Activated CD4-positive, alpha-beta T cell treated with anti-CD3 and anti-CD28 coated beads for 4 hours (primary cell): ENCODE measurements around the gene XPR1.
"Not testable (repeated sequence)": the region's sequence is repeated elsewhere in the genome, so short reads cannot be mapped to it uniquely, and the experiment has no call there.

ENCODE experiments used
- DNase-seq, 2 donors: peaks; one replicate each; pipeline ENCODE4 v3.0.0-alpha.2; 2020

The XPR1 gene

DNA sequence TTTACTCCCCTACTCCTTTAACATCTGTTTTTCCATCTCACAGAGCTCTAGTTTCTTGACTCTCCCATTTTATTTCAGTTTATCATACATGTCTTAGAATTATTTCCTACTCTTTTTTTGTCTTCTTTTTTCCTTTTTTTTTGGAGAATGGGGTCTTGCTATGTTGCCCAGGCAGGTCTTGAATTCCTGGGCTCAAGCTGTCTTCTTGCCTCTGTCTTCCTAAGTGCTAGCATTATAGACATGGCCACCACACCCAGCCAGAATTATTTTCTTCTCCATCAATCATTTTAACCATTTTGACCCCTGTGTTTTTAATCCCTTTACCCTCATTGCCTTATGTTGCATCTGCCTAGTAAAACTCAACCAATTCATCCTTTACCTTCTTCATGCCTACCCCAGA is 157.6 kb downstream of the XPR1 start:
- DNase-seq = no peak

DNA sequence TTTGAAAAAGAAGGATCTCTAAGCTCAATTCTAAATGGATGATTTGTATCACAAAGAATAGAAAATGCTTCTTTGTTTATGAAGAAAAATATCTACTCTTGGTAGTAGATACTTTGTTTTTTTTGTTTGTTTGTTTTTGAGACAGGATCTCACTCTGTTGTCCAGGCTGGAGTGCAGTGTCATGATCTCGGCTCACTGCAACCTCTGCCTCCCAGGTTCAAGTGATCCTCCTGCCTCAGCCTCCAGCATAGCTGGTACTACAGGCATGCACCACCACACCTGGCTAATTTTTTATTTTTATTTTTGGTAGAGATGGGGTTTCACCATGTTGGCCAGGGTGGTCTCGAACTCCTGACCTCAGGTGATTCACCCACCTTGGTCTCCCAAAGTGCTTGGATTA is 159.3 kb downstream of the XPR1 start:
- not testable (repeated sequence) for DNase-seq

DNA sequence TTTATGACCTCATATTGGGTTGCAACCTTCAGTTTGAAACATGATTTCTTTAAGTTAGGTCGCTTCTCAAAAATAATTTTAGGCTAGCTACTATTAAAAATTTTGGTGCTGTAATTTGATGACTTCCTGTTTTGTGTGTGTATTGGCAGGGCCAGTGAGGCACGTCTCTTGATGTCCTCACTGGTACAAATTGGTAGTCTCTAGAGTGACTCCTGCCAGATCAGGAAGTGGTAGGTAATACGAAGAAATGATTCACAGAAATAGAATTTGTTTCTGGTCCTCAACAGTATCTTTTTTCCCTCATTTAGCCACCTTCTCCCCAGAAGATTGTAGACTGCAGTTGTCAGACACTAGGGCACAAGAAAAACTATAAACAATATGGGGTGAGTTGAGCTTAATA is 160.0 kb downstream of the XPR1 start:
- no peak for DNase-seq

DNA sequence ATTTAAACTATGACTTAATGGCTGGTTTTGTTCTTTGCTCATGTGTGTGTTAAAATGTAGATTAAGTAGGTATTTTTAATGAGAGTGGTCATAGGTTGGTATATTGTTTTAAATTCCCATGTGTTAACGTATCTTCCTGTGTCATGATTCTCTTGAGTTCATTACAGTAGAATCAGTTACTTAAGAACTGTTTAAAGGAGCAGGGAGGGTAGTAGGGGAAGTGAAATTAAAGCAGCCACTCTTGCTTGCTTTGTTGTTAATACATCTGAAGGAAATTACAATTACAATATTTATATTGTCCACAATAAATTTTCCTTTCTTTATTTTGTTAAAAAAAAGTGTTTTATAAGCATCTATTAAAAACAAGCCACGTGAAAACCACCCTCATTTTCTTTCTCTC is 161.6 kb downstream of the XPR1 start:
- no peak for DNase-seq

DNA sequence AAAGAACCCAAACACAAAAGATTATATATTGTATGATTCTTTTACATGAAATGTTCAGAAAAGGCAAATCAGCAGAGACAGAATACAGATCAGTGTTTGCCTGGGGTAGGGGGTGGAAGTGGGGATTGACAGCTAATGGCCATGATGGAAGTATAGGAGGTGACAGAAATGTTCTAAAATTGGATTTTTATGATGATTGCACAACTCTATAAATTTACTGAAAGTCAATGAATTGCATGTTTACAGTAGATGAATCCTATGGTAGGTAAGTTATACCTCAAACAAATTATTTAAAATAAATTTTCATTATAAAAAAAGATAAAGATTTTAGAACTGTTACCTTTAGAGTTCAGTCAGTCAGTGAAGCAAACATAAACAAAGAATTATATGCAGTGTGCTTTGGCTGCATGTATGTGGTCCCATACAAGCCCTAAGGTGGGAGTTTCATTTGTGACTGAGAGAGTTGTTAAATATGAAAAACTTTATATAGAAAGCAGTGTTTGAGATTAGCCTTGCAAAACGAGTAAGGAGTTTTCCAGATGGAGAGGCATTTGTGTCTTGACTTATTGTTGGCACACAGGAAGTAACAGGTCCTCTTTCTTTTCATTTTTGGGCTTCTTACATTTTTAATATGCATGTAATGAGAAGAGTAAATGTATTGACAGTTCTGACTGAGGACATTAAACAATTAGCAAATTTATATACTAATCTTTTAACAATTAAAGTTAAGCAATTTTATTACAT is 165.2 kb downstream of the XPR1 start:
- DNase-seq = no peak

DNA sequence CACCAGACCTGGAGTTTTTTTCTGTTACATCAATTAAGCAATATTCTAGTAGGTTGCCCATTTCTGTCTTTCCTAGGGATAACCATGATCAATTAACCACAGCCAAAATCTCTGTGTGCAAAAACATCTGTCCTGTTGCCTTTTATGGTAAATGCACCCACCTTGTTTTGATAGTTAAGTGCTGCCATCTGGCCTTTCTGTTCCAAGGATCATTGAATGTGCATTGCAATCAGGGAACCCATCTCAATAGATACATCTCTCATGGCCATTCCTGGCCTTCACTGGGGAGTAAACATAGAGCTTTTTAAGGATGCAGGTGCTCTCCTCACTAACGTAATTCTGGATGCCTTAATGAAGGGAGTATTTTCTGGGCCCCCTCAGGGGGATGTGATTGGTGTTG is 169.1 kb downstream of the XPR1 start:
- no peak for DNase-seq

DNA sequence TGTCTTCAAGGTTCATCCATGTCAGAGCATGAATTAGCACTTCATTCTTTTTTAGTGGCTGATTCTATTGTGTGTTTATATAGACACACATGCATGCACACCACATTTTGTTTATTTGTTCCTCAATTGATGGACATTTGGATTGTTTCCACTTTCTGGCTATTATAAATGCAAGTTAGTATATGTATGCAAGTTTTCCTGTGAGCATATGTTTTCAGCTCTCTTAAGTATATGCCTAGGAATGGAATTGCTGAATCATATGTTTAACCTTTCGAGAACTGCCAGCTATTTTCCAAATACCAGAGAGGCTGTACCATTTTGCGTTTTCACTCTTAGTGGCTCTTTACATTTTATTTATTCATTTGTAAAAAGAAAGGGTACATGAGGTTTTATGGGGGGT is 171.0 kb downstream of the XPR1 start:
- no peak for DNase-seq

DNA sequence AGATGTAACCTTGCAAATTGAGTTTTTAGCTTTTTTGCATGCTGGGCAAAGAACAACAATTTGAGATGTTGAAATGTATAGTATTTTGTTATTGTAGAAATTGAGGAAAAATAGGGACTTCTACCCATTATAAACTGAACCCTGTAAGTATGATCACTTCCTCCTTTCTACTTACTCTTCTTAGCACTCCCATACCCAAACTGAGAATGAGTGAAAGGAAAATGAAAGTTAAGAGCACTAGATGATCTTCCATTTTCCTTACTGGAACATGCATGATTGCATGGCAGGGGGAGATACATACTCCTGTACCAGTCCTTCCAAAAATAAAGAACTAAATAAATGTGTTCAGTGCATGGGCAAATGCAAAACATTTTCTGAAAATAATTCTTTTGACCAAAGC is 173.5 kb downstream of the XPR1 start:
- no peak for DNase-seq

DNA sequence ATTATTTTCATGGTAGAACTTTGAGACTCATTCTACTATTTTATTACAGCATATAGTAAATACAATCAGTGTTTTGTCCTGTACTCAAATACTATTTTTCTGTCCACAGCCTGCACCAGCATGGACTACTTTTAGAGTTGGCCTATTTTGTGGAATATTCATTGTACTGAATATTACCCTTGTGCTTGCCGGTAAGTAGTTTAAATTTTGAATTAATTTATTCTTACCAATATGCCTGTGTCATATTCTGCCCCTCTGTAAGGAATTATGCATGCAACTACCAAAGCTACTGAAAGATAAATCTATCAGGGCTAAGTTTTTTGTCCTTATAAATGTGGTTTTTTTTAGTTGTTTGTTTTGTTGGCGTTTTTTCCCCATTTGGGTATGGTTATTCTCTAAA is 179.5 kb downstream of the XPR1 start:
- DNase-seq = no peak

DNA sequence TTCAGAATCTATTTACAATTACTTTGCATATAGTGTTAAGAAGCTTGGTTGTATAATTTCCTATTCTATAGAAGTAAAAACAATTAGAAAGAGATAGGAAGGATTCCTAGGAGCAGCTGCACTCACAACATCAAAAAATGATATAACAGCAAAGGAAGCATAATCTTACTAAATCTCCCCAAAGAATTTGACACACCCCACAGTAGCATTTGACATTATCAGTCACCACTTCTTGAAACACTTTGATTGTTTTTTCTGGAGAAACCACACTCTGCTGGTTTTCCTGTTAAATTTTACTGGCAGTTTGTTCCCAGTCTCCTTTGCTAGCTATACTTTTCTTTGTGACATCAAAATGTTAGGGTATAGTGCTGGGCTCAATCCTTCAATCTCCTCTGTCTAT is 180.1 kb downstream of the XPR1 start:
- DNase-seq = no peak

DNA sequence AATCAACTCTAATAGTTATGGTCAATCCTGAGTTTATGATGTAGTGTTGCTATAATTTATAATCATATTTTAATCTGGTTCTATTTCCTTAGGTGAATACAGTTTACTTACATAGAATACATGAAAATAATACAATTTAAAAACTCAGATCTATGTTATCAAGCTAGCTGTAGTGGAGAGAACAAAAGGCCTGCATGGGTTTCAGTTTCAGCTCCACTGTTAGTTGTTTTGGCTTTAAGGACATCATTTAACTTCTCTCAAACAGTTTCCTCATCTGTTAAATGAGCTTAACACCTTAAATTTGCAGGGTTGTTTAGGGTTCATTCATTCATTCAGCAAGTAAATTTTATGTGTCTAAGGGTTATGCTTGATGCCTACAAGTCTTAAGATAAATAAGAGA is 182.4 kb downstream of the XPR1 start:
- no peak for DNase-seq

DNA sequence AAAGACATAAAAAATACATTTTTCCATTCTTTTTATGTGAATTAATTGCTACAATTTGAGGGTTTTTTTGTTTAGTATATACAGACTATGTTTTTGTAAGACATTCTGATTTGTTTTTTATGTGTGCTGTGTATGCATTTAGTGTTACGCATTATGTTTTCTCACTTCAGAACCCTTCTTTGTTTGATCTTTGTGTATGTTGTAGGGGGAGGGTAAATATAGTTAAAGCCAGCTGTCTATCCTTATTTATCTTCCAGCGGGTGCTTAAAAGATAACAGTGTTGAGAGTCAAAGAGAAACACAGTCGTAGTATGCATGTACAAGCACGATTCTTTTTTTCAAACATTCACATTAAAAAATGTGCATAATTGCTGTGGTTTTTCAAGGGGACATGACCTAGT is 183.4 kb downstream of the XPR1 start:
- DNase-seq = no peak

DNA sequence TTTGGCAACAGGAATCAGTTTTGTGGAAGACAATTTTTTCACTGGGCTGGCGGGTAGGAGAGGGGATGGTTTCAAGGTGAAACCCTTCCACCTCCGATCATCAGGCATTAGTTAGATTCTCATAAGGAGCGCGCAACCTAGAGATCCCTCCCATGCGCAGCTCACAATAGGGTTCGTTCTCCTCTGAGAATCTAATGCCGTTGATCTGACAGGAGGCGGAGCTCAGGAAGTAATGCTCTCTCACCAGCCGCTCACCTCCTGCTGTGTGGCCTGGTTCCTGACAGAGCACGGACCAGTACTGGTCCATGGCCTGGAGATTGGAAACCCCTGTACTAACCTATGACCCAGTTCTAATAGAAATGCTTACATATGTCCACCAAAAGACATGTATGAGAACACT is 184.3 kb downstream of the XPR1 start:
- DNase-seq = no peak

DNA sequence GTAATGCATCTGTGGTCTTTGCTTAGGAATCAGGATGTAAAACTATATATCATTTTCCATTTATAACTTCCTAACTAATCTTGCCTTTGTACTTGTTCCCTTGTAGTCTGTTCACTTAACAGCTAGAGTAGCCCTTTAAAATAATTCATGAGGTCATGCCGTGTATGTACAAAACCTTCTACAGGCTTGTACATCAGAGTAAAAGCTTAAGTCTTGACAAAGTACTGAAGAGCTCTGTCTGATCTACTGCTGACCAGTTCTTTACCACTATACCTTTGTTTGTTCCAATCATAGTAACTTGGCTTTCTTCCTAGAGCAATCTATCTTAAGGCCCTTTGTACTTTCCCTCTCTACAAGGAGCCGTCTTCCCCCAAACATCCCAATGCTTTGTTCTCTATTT is 190.1 kb downstream of the XPR1 start:
- no peak for DNase-seq

DNA sequence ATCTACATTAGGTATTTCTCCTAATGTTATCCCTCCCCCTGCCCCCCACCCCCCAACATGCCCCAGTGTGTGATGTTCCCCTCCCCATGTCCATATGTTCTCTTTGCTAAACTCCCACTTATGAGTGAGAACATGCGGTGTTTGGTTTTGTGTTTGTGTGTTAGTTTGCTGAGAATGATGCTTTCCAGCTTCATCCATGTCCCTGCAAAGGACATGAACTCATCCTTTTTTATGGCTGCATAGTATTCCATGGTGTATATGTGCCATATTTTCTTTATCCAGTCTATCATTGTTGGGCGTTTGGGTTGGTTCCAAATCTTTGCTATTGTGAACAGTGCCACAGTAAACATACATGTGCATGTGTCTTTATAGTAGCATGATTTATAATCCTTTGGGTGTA is 199.7 kb downstream of the XPR1 start:
- DNase-seq = not testable (repeated sequence)

DNA sequence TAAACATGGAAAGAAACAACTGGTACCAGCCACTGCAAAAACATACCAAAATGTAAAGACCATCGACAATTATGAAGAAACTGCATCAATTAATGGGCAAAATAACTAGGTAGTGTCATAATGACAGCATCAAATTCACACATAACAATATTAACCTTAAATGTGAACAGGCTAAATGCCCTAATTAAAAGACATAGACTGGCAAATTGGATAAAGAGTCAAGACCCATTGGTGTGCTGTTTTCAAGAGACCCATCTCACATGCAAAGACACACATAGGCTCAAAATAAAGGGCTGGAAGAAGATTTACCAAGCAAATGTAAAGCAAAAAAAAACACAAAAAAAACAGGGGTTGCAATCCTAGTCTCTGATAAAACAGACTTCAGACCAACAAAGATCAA is 201.4 kb downstream of the XPR1 start:
- not testable (repeated sequence) for DNase-seq

DNA sequence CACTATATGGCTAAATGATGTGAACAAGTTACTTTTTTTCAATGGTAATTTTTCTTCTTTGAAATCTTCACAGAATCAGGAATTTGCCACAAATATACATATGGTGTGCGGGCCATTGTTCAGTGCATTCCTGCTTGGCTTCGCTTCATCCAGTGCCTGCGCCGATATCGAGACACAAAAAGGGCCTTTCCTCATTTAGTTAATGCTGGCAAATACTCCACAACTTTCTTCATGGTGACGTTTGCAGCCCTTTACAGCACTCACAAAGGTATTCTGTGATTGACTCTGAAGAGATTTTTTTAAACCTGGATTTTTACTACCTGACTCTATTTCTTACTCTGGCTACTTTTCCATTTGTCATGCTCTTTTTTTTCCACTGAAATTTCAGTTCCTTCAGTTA is 204.6 kb downstream of the XPR1 start:
- DNase-seq = no peak

DNA sequence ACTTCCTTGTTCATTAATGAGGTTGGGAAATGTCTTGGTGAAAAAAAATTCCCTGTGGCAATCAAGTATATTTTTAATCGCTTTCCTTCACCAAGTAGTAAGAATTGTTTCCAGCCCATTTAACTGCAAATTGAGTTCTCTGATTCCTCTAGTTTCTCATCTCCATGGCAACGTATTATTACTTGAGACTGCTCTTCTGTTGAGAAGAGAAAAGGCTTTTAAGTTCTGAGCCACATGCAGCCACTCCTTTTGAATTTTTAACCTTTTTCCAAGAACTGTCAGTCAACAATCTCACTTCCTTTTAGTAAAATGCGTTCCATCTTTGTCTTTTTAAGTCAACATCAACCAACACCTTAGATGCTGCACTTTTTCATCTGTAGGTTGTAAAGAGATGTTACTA is 205.2 kb downstream of the XPR1 start:
- no peak for DNase-seq

DNA sequence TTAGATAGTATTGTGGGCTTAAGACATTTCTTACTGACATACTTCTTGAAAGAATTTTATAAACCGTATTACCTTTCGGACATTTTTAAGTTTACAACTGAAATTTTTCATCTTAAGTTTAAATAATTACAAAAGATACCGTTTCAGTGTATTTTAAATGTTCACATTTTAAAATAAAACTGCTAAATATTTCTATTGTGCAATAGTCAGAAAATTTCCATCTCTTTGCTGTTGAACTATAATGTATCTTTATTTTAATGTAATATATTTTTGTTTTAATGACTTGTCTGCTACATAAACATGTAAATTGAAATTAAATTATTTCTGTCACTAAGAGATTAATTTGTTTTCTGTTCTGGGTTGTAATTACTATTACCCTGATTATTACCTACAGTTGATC is 206.7 kb downstream of the XPR1 start:
- DNase-seq = no peak

DNA sequence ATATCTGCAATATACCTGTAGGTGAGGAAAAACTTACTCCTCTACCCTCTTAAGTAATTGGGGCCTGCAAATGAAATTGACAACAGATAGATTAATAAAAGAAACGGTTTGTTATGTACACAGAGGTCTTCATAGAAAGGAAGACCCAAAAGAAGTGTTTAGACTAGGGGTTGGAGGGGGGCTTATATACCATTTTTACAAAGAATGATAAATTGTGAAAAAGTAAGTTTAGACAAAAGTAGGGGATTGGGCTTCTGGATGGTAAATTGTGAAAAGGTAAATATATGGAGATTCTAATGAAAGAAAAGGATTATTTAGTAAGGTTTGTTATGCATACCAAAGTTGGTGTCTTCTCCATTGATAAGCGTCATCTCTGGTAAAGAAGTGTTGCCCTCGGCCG is 207.7 kb downstream of the XPR1 start:
- no peak for DNase-seq

DNA sequence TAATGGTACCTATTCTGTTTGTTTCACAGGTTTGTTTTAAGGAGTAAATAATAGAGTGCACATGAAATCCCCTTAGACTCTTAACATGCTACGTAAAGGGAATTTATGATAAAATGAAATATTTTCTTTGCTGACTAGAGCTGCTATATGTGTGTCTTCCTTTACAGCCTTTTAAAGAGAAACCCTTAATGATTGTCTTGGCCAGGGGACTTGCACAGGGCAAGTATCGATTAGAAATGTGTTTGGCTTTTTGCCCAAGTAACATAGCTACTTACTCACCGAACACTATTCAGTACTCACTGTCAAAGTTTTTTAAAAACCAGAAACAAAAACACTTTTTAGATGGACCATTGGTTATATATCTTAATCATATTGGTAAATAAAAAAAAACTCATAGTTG is 209.6 kb downstream of the XPR1 start:
- DNase-seq = no peak

DNA sequence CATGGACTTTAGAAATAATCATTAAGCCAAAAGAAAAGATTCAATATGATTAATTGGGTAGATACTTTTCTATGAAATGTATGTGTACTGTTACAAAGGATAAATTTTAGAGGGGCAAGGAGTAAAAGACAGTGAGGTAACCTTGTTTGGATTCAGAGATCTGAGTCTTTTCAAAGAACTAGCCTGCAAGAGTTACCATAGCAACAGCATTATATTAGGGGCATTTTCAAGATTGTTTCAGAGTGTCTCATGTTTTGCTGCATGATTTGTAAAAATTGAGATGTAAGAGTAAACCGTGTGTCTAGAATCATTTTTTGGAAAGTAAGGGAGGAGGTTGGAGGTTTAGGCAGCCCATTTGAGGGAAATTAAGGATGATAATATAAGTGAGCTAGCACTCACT is 210.2 kb downstream of the XPR1 start:
- DNase-seq = no peak

DNA sequence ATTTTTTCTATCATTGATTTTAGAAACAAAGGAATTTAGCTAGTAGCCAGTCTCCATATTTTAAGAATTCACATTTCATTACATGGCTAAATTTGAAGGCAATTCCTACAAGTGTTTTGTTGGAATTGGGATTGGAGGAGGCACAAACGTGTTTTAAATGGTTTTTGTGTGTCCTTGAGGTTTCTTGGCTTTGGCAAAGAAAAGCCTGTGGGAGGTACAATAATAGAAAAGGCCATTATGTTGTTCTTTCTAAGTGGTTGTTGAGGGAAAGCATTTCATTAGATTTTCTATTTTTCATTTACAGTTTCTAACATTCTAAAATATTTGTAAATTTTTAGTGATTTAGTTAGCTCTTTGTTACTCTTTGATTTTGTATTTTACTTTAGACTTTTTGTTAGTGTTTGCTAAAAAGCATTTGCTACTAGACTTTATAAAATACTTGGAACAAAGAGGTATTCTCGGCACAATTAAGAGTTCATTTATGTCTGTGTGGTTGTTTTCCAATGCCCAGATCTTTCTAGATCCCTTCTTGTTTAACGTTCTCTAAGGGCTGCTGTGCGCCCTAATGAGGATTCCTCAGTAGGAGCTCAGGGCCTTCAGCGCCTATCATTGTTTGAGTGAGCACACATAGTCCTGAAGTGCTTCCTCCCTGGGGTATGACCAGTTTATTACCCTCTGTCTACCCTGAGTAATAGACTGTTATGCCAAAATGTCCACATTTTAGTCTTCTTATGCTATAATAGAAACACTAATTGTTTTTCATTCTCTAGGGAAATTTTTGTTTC is 210.9 kb downstream of the XPR1 start:
- no peak for DNase-seq

DNA sequence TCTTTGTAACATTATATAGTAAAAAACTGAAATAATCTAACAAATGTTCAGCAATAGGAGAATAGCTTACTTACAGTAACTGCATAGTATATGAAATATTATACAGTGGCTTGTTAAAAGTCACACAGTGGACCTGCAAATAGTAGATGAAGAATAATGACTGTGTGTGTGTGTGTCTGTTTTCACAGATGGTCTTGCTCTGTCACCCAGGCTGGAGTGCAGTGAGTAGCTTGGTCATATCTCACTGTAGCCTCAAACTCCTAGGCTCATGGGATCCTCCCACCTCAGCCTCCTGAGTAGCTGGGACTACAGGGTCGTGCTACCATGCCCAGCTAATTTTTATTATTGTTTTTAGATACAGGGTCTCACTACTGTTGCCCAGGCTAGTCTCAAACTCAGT is 213.5 kb downstream of the XPR1 start:
- no peak for DNase-seq

DNA sequence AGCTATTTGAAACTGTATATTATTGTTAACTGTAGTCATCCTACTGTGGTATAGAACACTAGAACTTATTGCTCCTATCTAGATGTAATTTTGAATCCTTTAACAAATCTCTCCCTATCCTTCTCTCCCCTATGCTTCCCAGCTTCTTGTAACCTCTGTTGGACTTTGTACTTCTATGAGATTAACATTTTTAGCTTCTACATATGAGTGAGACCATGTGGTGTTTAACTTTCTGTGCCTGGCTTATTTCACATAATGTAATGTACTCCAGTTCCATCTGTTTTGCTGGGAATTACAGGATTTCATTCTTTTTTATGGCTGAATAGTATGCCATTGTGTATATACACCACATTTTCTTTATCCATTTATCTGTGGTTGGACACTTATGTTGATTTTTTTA is 216.4 kb downstream of the XPR1 start:
- DNase-seq = no peak
